Panc1 (cell line): ENCODE data around the gene ELFN1. TPM values are rescaled to one million over a fixed set of nuclear protein-coding genes. Genes with fewer than 3 reads are reported as not detected.

ENCODE experiments used
- ATAC-seq: fragments of 200-7000 bp; cut with Tn5 transposase; 2 replicates; pipeline ENCODE4 v1.9.1; 2020; ENCODE audit warnings: mild to moderate bottlenecking, moderate library complexity
- BruUV-seq: library from RNA; stranded (reverse); fragments of 400-500 nt; replicated peaks from 2 replicates; lab custom pipeline; 2021; lab: Mats Ljungman, UMichigan
- CTCF ChIA-PET: fragments of 300-600 bp; sonication (Branson Sonifier 250); formaldehyde crosslinking; loops from one replicate; lab custom pipeline; 2022; ENCODE audit warnings: antibody characterized with exemption; lab: Charles Lee
- POLR2A ChIA-PET: fragments of 300-600 bp; sonication (Branson Sonifier 250); formaldehyde crosslinking; loops from one replicate; lab custom pipeline; 2022; ENCODE audit warnings: antibody characterized with exemption; lab: Charles Lee
- DNase-seq: peaks from one replicate; pipeline ENCODE4 v3.0.0-alpha.2; 2010; ENCODE audit warnings: low read depth, low spot score
- H3K27ac ChIP-seq: 2 replicates; pipeline ENCODE4 v1.5.1; 2011; ENCODE audit warnings: mild to moderate bottlenecking, low read length, inconsistent platforms
- H3K27me3 ChIP-seq: fragments of 200-500 bp; sonication (Bioruptor generic); 2 replicates; pipeline ENCODE4 v1.6.0; 2014; ENCODE audit warnings: low read length, inconsistent platforms; ENCODE audit not compliant: control insufficient read depth, insufficient read depth
- H3K36me3 ChIP-seq: fragments of 200-500 bp; sonication (Bioruptor generic); 2 replicates; pipeline ENCODE4 v1.5.1; 2014; ENCODE audit warnings: inconsistent platforms, mild to moderate bottlenecking, low read length, moderate library complexity; ENCODE audit not compliant: control insufficient read depth, insufficient read depth
- H3K4me1 ChIP-seq: 2 replicates; pipeline ENCODE4 v1.5.1; 2011; ENCODE audit warnings: inconsistent platforms, mild to moderate bottlenecking, low read length, moderate library complexity; ENCODE audit not compliant: control insufficient read depth, insufficient read depth
- H3K4me3 ChIP-seq, 2 experiments: 2 replicates each; pipeline ENCODE4 v1.5.1; 2011 to 2012; ENCODE audit warnings: low read depth in 2 of 2, low read length in 2 of 2, mild to moderate bottlenecking in 2 of 2, inconsistent platforms in 1 of 2, moderate library complexity in 1 of 2
- H3K9me3 ChIP-seq: fragments of 200-500 bp; sonication (Bioruptor generic); 2 replicates; pipeline ENCODE4 v1.5.1; 2014; ENCODE audit warnings: low read depth, mild to moderate bottlenecking, inconsistent platforms, low read length, moderate library complexity; ENCODE audit not compliant: control insufficient read depth, insufficient read depth
- POLR2AphosphoS5 ChIP-seq: IDR thresholded peaks from 2 replicates; pipeline ENCODE4 v1.6.1; 2012; ENCODE audit warnings: mild to moderate bottlenecking, low read depth, low read length, moderate library complexity
- SIN3A ChIP-seq: IDR thresholded peaks from 2 replicates; pipeline ENCODE4 v1.6.1; 2012; ENCODE audit warnings: low read depth, mild to moderate bottlenecking, low read length, moderate library complexity, borderline replicate concordance; ENCODE audit not compliant: insufficient read depth
- TCF7L2 ChIP-seq: IDR thresholded peaks from 2 replicates; pipeline ENCODE4 v1.6.1; 2011; ENCODE audit warnings: mild to moderate bottlenecking, low read depth, low read length, inconsistent platforms
- in situ Hi-C: cut with HindIII; loops from 2 replicates; pipeline ENCODE4 v1.10.0; 2016; ENCODE audit warnings: low sequenced_read_pairs, low pct_unique_long_range_greater_than_20kb
- intact Hi-C: fragments of 100-400 bp; cut with micrococcal nuclease; formaldehyde crosslinking; loops from one replicate; pipeline ENCODE4 v1.10.0; 2022; ENCODE audit not compliant: unreplicated experiment
- total RNA-seq: library from RNA; stranded (reverse); gene quantifications from one replicate; pipeline ENCODE4 v1.2.1, GENCODE V29; 2021; ENCODE audit not compliant: unreplicated experiment
- TF ChIP-seq, protein P1 (sequence below): fragments of 450-650 bp; IDR thresholded peaks from 2 replicates; pipeline ENCODE4 v1.5.1; 2017; ENCODE audit warnings: mild to moderate bottlenecking
- TF ChIP-seq, protein P2 (sequence below), 2 experiments: IDR thresholded peaks; 2 replicates each; pipeline ENCODE4 v1.6.1; 2011 to 2012; ENCODE audit warnings: low read depth in 2 of 2, control low read depth in 1 of 2, low read length in 1 of 2, mild to moderate bottlenecking in 1 of 2, moderate library complexity in 1 of 2; ENCODE audit not compliant: insufficient read depth in 1 of 2

The ELFN1 gene
- total RNA-seq, 1 experiment from 2014 or later = 39.0 TPM

DNA sequence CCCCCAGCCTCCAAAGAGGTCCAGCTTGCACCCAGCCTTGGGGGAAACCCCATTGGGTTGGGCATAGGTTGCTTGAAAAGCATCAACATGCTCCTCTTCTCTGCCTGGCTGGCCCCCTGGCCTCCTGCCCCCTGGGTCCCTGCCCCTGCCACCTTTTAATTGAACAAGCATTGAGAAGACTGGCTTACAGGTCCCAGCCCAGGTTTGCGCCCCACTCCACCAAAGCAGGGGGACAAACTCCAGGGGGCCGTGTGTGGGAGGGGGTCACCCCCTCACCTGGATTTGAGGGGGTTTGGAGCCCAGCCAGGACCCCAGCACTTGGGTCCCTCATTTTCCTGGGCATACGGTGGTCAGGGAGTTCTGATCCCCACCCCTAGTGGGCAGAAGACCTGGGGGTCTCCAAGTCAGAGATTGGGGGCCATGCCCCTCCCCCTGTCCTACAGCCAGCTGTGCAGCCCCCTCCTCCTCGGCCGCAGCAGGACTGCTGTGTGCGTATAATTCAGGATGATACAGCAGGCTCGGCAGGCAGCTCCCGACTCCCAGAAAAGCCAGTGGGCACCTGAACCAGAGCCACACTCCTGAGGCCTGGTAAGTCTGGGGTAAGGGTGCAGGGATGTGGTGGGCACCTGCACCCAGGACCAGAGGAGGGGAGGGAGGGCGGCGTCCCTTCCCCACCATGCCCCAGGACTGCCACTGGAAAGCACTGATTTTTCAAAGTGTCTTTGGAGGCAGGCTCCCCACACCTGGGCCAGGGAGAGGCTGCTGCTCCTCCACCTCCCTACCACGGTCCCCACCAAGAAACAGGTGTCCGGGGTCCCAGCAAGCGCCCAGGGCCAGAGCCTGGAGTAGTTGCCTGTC lies 1.7 kb downstream of the ELFN1 start:
- Histone ChIP-seq H3K4me3 (no peak overlapping the region), H3K9me3 (no peaks in the 10 kb centered on the region), H3K27ac (no peak overlapping the region), H3K4me1 (peaks cover 28% of the 10 kb centered on the region), H3K27me3 (no peaks in the 10 kb centered on the region), H3K36me3 (no peaks in the 10 kb centered on the region)
- intact Hi-C loops (no loop called here), in situ Hi-C loops (no loop called here)
- POLR2A ChIA-PET = no interaction called here
- CTCF ChIA-PET = no interaction called here
- TF ChIP-seq, protein P1, sequence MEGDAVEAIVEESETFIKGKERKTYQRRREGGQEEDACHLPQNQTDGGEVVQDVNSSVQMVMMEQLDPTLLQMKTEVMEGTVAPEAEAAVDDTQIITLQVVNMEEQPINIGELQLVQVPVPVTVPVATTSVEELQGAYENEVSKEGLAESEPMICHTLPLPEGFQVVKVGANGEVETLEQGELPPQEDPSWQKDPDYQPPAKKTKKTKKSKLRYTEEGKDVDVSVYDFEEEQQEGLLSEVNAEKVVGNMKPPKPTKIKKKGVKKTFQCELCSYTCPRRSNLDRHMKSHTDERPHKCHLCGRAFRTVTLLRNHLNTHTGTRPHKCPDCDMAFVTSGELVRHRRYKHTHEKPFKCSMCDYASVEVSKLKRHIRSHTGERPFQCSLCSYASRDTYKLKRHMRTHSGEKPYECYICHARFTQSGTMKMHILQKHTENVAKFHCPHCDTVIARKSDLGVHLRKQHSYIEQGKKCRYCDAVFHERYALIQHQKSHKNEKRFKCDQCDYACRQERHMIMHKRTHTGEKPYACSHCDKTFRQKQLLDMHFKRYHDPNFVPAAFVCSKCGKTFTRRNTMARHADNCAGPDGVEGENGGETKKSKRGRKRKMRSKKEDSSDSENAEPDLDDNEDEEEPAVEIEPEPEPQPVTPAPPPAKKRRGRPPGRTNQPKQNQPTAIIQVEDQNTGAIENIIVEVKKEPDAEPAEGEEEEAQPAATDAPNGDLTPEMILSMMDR = no peak
- TF ChIP-seq POLR2AphosphoS5 (no peak), TCF7L2 (no peak), SIN3A (no peak)
- TF ChIP-seq, protein P2, sequence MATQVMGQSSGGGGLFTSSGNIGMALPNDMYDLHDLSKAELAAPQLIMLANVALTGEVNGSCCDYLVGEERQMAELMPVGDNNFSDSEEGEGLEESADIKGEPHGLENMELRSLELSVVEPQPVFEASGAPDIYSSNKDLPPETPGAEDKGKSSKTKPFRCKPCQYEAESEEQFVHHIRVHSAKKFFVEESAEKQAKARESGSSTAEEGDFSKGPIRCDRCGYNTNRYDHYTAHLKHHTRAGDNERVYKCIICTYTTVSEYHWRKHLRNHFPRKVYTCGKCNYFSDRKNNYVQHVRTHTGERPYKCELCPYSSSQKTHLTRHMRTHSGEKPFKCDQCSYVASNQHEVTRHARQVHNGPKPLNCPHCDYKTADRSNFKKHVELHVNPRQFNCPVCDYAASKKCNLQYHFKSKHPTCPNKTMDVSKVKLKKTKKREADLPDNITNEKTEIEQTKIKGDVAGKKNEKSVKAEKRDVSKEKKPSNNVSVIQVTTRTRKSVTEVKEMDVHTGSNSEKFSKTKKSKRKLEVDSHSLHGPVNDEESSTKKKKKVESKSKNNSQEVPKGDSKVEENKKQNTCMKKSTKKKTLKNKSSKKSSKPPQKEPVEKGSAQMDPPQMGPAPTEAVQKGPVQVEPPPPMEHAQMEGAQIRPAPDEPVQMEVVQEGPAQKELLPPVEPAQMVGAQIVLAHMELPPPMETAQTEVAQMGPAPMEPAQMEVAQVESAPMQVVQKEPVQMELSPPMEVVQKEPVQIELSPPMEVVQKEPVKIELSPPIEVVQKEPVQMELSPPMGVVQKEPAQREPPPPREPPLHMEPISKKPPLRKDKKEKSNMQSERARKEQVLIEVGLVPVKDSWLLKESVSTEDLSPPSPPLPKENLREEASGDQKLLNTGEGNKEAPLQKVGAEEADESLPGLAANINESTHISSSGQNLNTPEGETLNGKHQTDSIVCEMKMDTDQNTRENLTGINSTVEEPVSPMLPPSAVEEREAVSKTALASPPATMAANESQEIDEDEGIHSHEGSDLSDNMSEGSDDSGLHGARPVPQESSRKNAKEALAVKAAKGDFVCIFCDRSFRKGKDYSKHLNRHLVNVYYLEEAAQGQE (IDR thresholded peaks at IDR 0.05; ENCODE audit: insufficient read depth in 1 of 2, low read depth in 2 of 2, low read length in 1 of 2) = no peak
- ATAC-seq (no peak), DNase-seq (no peak)
- BruUV-seq = no TSS peak

DNA sequence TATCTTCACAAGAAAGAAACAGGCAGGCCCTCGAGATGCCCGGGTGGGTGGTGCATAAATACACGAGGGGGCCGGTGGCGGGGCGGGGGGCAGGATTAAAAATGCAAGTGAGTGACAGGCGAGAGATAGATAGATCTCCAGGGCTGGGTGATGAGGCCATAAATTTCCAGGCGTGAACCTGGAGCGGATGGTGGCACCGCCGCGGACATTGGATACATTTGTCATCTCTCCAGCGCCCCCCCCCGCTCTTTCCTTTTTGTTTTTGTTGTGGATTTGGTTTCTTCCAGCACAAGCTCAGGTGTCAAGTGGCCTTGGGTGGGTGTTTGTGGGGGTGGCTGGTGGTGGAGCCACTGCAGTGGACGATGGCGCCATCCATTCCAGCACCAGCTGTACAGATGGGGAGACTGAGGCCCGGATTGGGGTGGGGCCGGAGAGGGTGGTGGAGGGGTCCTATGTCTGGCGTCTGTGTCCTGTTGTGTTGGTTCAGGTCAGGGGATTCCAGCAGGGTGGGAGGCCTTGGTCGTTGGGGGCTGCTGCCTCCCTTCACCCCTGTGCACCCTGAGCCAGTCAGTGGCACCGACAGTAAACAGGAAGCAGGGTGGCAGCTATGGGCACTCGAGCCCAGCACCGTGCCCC lies 2.9 kb downstream of the ELFN1 start:
- BruUV-seq = no TSS peak
- H3K27me3 ChIP-seq = no peaks in the 10 kb centered on the region
- no peaks in the 10 kb centered on the region for H3K9me3 ChIP-seq
- H3K36me3 ChIP-seq = no peaks in the 10 kb centered on the region
- intact Hi-C loops = no loop called here
- H3K4me3 ChIP-seq = no peak overlapping the region
- ATAC-seq (no peak), DNase-seq (no peak)
- H3K27ac ChIP-seq = no peak overlapping the region
- in situ Hi-C loops = no loop called here
- POLR2A ChIA-PET = no interaction called here
- H3K4me1 ChIP-seq = peaks cover 27% of the 10 kb centered on the region
- CTCF ChIA-PET = no interaction called here
- TF ChIP-seq, protein P2 (IDR thresholded peaks at IDR 0.05; ENCODE audit: insufficient read depth in 1 of 2, low read depth in 2 of 2, low read length in 1 of 2) = no peak
- TF ChIP-seq POLR2AphosphoS5 (no peak), SIN3A (no peak), TCF7L2 (no peak)
- TF ChIP-seq, protein P1 = no peak
